Measurements from ENCODE around the gene ETNK2. TPM values are rescaled to one million over a fixed set of nuclear protein-coding genes. Genes with fewer than 3 reads are reported as not detected.
A peak's percentile ranks its signal among the peaks of the same experiment; 100 is the strongest.

ETNK2 gene
- total and polyA plus RNA-seq, 2 of the 13 experiments (the other 11 are each of a cell fraction or from before 2014, with no cell fraction given): 15.5 to 42.8 TPM

DNA sequence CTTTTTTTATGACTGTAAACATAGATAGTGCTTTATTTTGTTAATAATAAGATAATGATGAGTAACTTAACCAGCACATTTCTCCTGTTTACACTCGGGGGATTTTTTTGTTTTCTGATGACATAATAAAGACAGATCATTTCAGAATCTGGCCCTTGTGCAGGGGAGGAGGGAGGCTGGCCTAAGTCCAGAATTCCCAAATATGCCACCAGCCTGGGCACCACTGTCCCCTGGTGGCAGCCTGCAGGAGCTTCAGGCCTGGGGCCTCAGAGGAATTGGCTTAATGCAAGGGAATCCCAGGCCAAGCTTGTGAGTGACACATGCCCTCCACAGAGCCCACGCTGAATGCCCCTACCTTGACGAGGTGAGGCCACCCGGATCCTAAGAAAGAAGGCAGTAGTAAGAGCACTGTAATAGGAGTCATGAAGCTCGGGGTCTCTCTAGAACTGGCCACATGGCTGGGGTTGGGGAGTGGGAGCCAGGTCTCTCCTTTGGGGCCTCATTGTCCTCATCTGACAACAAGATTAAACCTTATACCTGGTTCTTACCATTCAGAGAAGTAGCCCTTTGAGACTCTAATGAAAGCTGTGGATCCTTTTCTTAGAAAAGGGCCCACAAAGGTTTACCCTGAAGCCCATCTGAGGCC is 24.1 kb downstream of the ETNK2 start (continued):
- TF ChIP-seq, protein P1, sequence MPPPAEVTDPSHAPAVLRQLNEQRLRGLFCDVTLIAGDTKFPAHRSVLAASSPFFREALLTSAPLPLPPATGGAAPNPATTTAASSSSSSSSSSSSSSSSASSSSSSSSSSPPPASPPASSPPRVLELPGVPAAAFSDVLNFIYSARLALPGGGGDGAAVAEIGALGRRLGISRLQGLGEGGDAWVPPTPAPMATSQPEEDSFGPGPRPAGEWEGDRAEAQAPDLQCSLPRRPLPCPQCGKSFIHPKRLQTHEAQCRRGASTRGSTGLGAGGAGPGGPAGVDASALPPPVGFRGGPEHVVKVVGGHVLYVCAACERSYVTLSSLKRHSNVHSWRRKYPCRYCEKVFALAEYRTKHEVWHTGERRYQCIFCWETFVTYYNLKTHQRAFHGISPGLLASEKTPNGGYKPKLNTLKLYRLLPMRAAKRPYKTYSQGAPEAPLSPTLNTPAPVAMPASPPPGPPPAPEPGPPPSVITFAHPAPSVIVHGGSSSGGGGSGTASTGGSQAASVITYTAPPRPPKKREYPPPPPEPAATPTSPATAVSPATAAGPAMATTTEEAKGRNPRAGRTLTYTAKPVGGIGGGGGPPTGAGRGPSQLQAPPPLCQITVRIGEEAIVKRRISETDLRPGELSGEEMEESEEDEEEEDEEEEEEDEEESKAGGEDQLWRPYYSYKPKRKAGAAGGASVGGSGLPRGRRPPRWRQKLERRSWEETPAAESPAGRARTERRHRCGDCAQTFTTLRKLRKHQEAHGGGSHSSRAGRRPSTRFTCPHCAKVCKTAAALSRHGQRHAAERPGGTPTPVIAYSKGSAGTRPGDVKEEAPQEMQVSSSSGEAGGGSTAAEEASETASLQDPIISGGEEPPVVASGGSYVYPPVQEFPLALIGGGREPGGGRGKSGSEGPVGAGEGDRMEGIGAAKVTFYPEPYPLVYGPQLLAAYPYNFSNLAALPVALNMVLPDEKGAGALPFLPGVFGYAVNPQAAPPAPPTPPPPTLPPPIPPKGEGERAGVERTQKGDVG (CRISPR knock-in tag; IDR thresholded peaks at IDR 0.05; ENCODE audit: borderline replicate concordance): no peak
- TF ChIP-seq ZSCAN31 (CRISPR knock-in tag; IDR thresholded peaks at IDR 0.05; ENCODE audit: low read depth) (no peak), SUZ12 (IDR thresholded peaks at IDR 0.05; ENCODE audit: low read depth, low read length) (no peak), ZFP62 (CRISPR knock-in tag; IDR thresholded peaks at IDR 0.05) (no peak), ZNF777 (CRISPR knock-in tag; IDR thresholded peaks at IDR 0.05) (no peak), ZNF709 (CRISPR knock-in tag; IDR thresholded peaks at IDR 0.05) (no peak), ZNF619 (CRISPR knock-in tag; IDR thresholded peaks at IDR 0.05) (no peak), NFKB2 (CRISPR knock-in tag; IDR thresholded peaks at IDR 0.05; ENCODE audit: borderline replicate concordance) (no peak), SRSF1 (optimal IDR thresholded peaks at IDR 0.05; ENCODE audit: low read depth, low read length) (no peak), ZBTB7A (CRISPR knock-in tag; IDR thresholded peaks at IDR 0.05) (no peak)
- TF ChIP-seq, protein P2, sequence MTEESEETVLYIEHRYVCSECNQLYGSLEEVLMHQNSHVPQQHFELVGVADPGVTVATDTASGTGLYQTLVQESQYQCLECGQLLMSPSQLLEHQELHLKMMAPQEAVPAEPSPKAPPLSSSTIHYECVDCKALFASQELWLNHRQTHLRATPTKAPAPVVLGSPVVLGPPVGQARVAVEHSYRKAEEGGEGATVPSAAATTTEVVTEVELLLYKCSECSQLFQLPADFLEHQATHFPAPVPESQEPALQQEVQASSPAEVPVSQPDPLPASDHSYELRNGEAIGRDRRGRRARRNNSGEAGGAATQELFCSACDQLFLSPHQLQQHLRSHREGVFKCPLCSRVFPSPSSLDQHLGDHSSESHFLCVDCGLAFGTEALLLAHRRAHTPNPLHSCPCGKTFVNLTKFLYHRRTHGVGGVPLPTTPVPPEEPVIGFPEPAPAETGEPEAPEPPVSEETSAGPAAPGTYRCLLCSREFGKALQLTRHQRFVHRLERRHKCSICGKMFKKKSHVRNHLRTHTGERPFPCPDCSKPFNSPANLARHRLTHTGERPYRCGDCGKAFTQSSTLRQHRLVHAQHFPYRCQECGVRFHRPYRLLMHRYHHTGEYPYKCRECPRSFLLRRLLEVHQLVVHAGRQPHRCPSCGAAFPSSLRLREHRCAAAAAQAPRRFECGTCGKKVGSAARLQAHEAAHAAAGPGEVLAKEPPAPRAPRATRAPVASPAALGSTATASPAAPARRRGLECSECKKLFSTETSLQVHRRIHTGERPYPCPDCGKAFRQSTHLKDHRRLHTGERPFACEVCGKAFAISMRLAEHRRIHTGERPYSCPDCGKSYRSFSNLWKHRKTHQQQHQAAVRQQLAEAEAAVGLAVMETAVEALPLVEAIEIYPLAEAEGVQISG (CRISPR knock-in tag; IDR thresholded peaks at IDR 0.05): peak; percentile 91
- TF ChIP-seq, protein P3, sequence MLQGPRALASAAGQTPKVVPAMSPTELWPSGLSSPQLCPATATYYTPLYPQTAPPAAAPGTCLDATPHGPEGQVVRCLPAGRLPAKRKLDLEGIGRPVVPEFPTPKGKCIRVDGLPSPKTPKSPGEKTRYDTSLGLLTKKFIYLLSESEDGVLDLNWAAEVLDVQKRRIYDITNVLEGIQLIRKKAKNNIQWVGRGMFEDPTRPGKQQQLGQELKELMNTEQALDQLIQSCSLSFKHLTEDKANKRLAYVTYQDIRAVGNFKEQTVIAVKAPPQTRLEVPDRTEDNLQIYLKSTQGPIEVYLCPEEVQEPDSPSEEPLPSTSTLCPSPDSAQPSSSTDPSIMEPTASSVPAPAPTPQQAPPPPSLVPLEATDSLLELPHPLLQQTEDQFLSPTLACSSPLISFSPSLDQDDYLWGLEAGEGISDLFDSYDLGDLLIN (CRISPR knock-in tag; IDR thresholded peaks at IDR 0.05; ENCODE audit: borderline replicate concordance): no peak
- TF ChIP-seq, protein P4, sequence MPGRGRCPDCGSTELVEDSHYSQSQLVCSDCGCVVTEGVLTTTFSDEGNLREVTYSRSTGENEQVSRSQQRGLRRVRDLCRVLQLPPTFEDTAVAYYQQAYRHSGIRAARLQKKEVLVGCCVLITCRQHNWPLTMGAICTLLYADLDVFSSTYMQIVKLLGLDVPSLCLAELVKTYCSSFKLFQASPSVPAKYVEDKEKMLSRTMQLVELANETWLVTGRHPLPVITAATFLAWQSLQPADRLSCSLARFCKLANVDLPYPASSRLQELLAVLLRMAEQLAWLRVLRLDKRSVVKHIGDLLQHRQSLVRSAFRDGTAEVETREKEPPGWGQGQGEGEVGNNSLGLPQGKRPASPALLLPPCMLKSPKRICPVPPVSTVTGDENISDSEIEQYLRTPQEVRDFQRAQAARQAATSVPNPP (CRISPR knock-in tag; IDR thresholded peaks at IDR 0.05): no peak
- TF ChIP-seq, protein P5, sequence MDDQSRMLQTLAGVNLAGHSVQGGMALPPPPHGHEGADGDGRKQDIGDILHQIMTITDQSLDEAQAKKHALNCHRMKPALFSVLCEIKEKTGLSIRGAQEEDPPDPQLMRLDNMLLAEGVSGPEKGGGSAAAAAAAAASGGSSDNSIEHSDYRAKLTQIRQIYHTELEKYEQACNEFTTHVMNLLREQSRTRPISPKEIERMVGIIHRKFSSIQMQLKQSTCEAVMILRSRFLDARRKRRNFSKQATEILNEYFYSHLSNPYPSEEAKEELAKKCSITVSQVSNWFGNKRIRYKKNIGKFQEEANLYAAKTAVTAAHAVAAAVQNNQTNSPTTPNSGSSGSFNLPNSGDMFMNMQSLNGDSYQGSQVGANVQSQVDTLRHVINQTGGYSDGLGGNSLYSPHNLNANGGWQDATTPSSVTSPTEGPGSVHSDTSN (CRISPR knock-in tag; IDR thresholded peaks at IDR 0.05; ENCODE audit: borderline replicate concordance): no peak
- TF ChIP-seq, protein P6, sequence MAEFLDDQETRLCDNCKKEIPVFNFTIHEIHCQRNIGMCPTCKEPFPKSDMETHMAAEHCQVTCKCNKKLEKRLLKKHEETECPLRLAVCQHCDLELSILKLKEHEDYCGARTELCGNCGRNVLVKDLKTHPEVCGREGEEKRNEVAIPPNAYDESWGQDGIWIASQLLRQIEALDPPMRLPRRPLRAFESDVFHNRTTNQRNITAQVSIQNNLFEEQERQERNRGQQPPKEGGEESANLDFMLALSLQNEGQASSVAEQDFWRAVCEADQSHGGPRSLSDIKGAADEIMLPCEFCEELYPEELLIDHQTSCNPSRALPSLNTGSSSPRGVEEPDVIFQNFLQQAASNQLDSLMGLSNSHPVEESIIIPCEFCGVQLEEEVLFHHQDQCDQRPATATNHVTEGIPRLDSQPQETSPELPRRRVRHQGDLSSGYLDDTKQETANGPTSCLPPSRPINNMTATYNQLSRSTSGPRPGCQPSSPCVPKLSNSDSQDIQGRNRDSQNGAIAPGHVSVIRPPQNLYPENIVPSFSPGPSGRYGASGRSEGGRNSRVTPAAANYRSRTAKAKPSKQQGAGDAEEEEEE (CRISPR knock-in tag; IDR thresholded peaks at IDR 0.05; ENCODE audit: borderline replicate concordance): no peak
- TF ChIP-seq, protein P7, sequence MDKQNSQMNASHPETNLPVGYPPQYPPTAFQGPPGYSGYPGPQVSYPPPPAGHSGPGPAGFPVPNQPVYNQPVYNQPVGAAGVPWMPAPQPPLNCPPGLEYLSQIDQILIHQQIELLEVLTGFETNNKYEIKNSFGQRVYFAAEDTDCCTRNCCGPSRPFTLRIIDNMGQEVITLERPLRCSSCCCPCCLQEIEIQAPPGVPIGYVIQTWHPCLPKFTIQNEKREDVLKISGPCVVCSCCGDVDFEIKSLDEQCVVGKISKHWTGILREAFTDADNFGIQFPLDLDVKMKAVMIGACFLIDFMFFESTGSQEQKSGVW (CRISPR knock-in tag; IDR thresholded peaks at IDR 0.05; ENCODE audit: borderline replicate concordance): no peak
